ENCODE measurements around the gene ZNF277.

GRCh38 chr7:112364388-112364787 is 157.9 kb downstream of the ZNF277 start:
- TF ChIP-seq CTCF (conservative IDR thresholded peaks at IDR 0.05), result no peak
- no peak for TF ChIP-seq EZH2 (IDR thresholded peaks at IDR 0.05; ENCODE audit: low read depth)
